ENCODE data around the gene OR6F1. TPM values are rescaled to one million over a fixed set of nuclear protein-coding genes. Genes with fewer than 3 reads are reported as not detected.

OR6F1 gene
- total RNA-seq, 1 experiment from 2014 or later: not detected

DNA sequence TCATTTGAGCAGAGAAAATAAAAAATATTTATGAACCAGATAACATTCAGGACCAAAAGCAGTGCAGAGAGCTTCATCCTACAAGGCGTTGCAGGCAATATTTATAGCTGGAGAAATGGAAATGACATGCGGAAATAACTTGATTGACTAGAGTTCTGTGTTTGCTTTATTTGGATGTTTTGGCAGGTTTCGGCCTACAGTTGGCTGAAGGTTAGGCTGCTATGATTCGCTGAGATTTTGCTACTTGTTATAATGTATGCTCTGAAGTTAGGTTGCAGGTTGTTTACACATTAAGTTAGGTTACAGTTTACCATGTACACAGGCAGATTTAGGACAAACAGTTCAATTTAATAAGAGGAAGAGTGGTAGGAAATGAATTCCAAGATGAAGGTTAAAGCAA, 36.3 kb downstream of the OR6F1 start:
- no peak for DNase-seq (ENCODE audit: low spot score)
- CTCF ChIA-PET: no interaction called here
- POLR2A ChIA-PET: no interaction called here
- Mint-ChIP-seq H3K4me3 (no peak overlapping the region), H3K27me3 (ENCODE audit: low read depth) (no peaks in the 10 kb centered on the region), H3K36me3 (no peaks in the 10 kb centered on the region), H3K4me1 (no peaks in the 10 kb centered on the region), H3K9me3 (peaks cover 12% of the 10 kb centered on the region; the same call in 1 of the 2 replicates), H3K27ac (no peak overlapping the region)
- TF ChIP-seq, protein P1, sequence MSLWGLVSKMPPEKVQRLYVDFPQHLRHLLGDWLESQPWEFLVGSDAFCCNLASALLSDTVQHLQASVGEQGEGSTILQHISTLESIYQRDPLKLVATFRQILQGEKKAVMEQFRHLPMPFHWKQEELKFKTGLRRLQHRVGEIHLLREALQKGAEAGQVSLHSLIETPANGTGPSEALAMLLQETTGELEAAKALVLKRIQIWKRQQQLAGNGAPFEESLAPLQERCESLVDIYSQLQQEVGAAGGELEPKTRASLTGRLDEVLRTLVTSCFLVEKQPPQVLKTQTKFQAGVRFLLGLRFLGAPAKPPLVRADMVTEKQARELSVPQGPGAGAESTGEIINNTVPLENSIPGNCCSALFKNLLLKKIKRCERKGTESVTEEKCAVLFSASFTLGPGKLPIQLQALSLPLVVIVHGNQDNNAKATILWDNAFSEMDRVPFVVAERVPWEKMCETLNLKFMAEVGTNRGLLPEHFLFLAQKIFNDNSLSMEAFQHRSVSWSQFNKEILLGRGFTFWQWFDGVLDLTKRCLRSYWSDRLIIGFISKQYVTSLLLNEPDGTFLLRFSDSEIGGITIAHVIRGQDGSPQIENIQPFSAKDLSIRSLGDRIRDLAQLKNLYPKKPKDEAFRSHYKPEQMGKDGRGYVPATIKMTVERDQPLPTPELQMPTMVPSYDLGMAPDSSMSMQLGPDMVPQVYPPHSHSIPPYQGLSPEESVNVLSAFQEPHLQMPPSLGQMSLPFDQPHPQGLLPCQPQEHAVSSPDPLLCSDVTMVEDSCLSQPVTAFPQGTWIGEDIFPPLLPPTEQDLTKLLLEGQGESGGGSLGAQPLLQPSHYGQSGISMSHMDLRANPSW (CRISPR knock-in tag; conservative IDR thresholded peaks at IDR 0.05; ENCODE audit: low read depth): no peak
- TF ChIP-seq, protein P2, sequence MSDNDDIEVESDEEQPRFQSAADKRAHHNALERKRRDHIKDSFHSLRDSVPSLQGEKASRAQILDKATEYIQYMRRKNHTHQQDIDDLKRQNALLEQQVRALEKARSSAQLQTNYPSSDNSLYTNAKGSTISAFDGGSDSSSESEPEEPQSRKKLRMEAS (CRISPR knock-in tag; IDR thresholded peaks at IDR 0.05): no peak
- TF ChIP-seq, protein P3, sequence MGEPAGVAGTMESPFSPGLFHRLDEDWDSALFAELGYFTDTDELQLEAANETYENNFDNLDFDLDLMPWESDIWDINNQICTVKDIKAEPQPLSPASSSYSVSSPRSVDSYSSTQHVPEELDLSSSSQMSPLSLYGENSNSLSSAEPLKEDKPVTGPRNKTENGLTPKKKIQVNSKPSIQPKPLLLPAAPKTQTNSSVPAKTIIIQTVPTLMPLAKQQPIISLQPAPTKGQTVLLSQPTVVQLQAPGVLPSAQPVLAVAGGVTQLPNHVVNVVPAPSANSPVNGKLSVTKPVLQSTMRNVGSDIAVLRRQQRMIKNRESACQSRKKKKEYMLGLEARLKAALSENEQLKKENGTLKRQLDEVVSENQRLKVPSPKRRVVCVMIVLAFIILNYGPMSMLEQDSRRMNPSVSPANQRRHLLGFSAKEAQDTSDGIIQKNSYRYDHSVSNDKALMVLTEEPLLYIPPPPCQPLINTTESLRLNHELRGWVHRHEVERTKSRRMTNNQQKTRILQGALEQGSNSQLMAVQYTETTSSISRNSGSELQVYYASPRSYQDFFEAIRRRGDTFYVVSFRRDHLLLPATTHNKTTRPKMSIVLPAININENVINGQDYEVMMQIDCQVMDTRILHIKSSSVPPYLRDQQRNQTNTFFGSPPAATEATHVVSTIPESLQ (CRISPR knock-in tag; IDR thresholded peaks at IDR 0.05): no peak
- TF ChIP-seq, protein P4, sequence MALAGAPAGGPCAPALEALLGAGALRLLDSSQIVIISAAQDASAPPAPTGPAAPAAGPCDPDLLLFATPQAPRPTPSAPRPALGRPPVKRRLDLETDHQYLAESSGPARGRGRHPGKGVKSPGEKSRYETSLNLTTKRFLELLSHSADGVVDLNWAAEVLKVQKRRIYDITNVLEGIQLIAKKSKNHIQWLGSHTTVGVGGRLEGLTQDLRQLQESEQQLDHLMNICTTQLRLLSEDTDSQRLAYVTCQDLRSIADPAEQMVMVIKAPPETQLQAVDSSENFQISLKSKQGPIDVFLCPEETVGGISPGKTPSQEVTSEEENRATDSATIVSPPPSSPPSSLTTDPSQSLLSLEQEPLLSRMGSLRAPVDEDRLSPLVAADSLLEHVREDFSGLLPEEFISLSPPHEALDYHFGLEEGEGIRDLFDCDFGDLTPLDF (CRISPR knock-in tag; IDR thresholded peaks at IDR 0.05): no peak
- no peak for ATAC-seq

DNA sequence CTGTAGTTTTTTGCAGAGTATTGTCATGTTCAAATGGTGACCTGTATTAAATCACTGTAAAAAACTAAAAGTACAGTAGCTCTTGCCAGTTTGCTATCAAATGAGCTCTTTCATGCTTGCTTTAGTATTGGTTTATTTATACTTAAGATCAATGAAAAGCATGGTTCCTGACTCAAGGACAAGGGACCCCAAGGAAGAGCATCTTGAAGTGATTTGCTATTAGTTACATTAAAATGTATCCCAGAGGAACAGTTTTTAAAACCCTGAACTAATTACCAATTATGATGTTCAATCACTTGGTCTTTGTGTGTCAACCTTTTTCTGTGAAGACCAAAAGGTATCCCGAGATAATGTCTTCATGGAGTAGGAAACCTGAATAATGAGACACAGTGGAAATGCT, 36.8 kb downstream of the OR6F1 start, which contains the start of gene OR13G1:
TSS of gene OR13G1 (minus strand) at position 101 of the 400 bp plus-strand sequence. CDS start 6,698 bp downstream, outside the sequence.
- H3K27ac Mint-ChIP-seq: no peak within 1 kb of the TSS
- POLR2A ChIA-PET: no interaction called here

DNA sequence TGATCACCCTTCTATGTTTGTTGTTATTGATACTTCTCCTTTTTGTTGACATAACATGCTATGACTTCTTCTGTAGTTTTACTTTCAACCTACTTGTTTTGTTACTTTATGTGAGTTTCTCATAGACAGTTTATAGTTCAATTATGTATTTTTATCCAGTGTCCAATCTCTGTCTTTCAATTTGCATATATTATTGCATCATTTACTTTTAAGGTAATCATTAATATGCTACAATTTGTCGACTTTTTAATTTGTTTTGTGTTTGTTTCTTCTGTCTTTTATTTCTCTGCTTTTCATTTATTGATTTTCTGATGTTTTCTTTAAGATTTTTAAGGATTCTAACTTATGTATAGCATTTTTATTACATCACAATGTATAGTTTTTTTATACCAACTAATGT, 47.2 kb downstream of the OR6F1 start:
- ChIA-PET POLR2A (no interaction called here), CTCF (no interaction called here)
- H3K27ac Mint-ChIP-seq: no peak overlapping the region
- H3K36me3 Mint-ChIP-seq: peaks cover 5% of the 10 kb centered on the region
- no peak for ATAC-seq
- H3K4me3 Mint-ChIP-seq: no peak overlapping the region
- no peak for DNase-seq (ENCODE audit: low spot score)
- peaks cover 7% of the 10 kb centered on the region for H3K9me3 Mint-ChIP-seq
- no peaks in the 10 kb centered on the region for H3K27me3 Mint-ChIP-seq (ENCODE audit: low read depth)
- no peaks in the 10 kb centered on the region for H3K4me1 Mint-ChIP-seq
- no peak for TF ChIP-seq MXD4 (CRISPR knock-in tag; IDR thresholded peaks at IDR 0.05; ENCODE audit: borderline replicate concordance)
- TF ChIP-seq ELF4 (CRISPR knock-in tag; IDR thresholded peaks at IDR 0.05; ENCODE audit: low read depth): no peak
- TF ChIP-seq ZNF232 (CRISPR knock-in tag; IDR thresholded peaks at IDR 0.05): no peak
- TF ChIP-seq ZNF219 (CRISPR knock-in tag; IDR thresholded peaks at IDR 0.05; ENCODE audit: borderline replicate concordance): no peak
- TF ChIP-seq, protein P5, sequence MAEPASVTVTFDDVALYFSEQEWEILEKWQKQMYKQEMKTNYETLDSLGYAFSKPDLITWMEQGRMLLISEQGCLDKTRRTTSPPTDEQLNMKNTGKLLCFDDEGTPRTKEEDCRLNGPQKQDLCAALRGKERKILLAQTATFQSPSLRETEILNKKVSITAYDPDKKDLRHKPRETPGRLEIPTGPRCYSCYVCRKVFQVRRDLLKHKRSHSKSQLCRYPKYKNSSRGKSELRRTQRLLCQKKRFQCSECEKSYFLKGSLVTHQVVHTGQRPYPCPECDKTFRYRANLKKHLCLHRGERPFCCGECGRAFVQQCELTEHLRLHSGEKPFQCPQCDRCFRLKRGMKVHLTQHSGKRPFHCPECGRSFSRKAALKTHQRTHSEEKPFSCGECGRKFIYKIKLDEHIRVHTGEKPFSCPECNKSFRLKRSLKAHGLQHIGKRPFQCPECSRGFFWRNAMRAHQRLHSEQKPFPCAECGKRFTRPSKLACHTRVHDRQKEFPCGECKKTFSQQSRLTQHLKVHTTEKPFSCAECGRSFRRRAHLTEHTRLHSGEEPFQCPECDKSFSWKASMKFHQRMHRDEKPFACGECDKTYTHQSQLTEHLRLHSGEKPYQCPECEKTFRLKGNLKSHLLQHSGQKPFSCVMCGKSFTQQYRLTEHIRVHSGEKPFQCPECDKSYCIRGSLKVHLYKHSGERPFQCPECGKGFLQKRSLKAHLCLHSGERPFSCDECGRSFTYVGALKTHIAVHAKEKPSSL (CRISPR knock-in tag; conservative IDR thresholded peaks at IDR 0.05): no peak
- TF ChIP-seq, protein P6, sequence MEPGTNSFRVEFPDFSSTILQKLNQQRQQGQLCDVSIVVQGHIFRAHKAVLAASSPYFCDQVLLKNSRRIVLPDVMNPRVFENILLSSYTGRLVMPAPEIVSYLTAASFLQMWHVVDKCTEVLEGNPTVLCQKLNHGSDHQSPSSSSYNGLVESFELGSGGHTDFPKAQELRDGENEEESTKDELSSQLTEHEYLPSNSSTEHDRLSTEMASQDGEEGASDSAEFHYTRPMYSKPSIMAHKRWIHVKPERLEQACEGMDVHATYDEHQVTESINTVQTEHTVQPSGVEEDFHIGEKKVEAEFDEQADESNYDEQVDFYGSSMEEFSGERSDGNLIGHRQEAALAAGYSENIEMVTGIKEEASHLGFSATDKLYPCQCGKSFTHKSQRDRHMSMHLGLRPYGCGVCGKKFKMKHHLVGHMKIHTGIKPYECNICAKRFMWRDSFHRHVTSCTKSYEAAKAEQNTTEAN (CRISPR knock-in tag; IDR thresholded peaks at IDR 0.05): no peak
- TF ChIP-seq TEAD4 (CRISPR knock-in tag; IDR thresholded peaks at IDR 0.05): no peak
- no peak for TF ChIP-seq NFYB (CRISPR knock-in tag; conservative IDR thresholded peaks at IDR 0.05; ENCODE audit: low read depth)
- TF ChIP-seq, protein P7, sequence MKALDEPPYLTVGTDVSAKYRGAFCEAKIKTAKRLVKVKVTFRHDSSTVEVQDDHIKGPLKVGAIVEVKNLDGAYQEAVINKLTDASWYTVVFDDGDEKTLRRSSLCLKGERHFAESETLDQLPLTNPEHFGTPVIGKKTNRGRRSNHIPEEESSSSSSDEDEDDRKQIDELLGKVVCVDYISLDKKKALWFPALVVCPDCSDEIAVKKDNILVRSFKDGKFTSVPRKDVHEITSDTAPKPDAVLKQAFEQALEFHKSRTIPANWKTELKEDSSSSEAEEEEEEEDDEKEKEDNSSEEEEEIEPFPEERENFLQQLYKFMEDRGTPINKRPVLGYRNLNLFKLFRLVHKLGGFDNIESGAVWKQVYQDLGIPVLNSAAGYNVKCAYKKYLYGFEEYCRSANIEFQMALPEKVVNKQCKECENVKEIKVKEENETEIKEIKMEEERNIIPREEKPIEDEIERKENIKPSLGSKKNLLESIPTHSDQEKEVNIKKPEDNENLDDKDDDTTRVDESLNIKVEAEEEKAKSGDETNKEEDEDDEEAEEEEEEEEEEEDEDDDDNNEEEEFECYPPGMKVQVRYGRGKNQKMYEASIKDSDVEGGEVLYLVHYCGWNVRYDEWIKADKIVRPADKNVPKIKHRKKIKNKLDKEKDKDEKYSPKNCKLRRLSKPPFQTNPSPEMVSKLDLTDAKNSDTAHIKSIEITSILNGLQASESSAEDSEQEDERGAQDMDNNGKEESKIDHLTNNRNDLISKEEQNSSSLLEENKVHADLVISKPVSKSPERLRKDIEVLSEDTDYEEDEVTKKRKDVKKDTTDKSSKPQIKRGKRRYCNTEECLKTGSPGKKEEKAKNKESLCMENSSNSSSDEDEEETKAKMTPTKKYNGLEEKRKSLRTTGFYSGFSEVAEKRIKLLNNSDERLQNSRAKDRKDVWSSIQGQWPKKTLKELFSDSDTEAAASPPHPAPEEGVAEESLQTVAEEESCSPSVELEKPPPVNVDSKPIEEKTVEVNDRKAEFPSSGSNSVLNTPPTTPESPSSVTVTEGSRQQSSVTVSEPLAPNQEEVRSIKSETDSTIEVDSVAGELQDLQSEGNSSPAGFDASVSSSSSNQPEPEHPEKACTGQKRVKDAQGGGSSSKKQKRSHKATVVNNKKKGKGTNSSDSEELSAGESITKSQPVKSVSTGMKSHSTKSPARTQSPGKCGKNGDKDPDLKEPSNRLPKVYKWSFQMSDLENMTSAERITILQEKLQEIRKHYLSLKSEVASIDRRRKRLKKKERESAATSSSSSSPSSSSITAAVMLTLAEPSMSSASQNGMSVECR (CRISPR knock-in tag; IDR thresholded peaks at IDR 0.05; ENCODE audit: borderline replicate concordance): no peak
- TF ChIP-seq, protein P8, sequence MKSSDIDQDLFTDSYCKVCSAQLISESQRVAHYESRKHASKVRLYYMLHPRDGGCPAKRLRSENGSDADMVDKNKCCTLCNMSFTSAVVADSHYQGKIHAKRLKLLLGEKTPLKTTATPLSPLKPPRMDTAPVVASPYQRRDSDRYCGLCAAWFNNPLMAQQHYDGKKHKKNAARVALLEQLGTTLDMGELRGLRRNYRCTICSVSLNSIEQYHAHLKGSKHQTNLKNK (CRISPR knock-in tag; IDR thresholded peaks at IDR 0.05): no peak
- TF ChIP-seq ZNF121 (CRISPR knock-in tag; IDR thresholded peaks at IDR 0.05): no peak

More for the DNA sequence above, 36.8 kb downstream of the OR6F1 start, which contains the start of gene OR13G1:
- Mint-ChIP-seq H3K4me3 (no peak within 1 kb of the TSS), H3K27me3 (ENCODE audit: low read depth) (no peaks in the 10 kb centered on the region), H3K4me1 (no peaks in the 10 kb centered on the region), H3K36me3 (no peaks in the 10 kb centered on the region), H3K9me3 (peaks cover 10% of the 10 kb centered on the region; the same call in 1 of the 2 replicates)
- TF ChIP-seq ATF1 (CRISPR knock-in tag; IDR thresholded peaks at IDR 0.05): no peak
- CTCF ChIA-PET: no interaction called here
- DNase-seq (ENCODE audit: low spot score): no peak
- no peak for ATAC-seq

Data from WTC11 (cell line).